HL-60 (cell line): ENCODE data around the gene KRT27.

Experiments used
- DNase-seq, 2 experiments: peaks; one replicate each; pipeline ENCODE4 v3.0.0-alpha.2; 2010 to 2020; ENCODE audit warnings: low read depth in 1 of 2, low spot score in 1 of 2
- H3K27ac ChIP-seq: fragments of 250-450 bp; sonication (Bioruptor Pico); replicated peaks from 2 replicates; pipeline ENCODE4 v1.5.1; 2020; ENCODE audit warnings: mild to moderate bottlenecking, moderate library complexity
- H3K27me3 ChIP-seq: fragments of 250-450 bp; sonication (Bioruptor Pico); 2 replicates; pipeline ENCODE4 v1.5.1; 2021; ENCODE audit warnings: mild to moderate bottlenecking, moderate library complexity; ENCODE audit not compliant: insufficient read depth, poor library complexity, severe bottlenecking
- H3K4me3 ChIP-seq: replicated peaks from 2 replicates; pipeline ENCODE4 v1.5.1; 2011; ENCODE audit warnings: mild to moderate bottlenecking, control low read depth, low read length; ENCODE audit not compliant: insufficient read depth
- GABPA ChIP-seq: IDR thresholded peaks from 2 replicates; pipeline ENCODE4 v1.6.1; 2012; ENCODE audit warnings: low read depth
- POLR2AphosphoS5 ChIP-seq: IDR thresholded peaks from 2 replicates; pipeline ENCODE4 v1.6.1; 2012; ENCODE audit warnings: low read depth
- SPI1 ChIP-seq: IDR thresholded peaks from 2 replicates; pipeline ENCODE4 v1.6.1; 2012; ENCODE audit warnings: low read depth, mild to moderate bottlenecking, borderline replicate concordance
- TF ChIP-seq, protein P1 (sequence below): IDR thresholded peaks from one replicate; pipeline ENCODE4 v1.5.1; 2011; ENCODE audit warnings: low read length, control low read depth, inconsistent platforms; ENCODE audit not compliant: insufficient read depth
- TF ChIP-seq, protein P2 (sequence below): IDR thresholded peaks from 2 replicates; pipeline ENCODE4 v1.6.1; 2012; ENCODE audit warnings: low read depth; ENCODE audit not compliant: insufficient replicate concordance

KRT27 gene

DNA sequence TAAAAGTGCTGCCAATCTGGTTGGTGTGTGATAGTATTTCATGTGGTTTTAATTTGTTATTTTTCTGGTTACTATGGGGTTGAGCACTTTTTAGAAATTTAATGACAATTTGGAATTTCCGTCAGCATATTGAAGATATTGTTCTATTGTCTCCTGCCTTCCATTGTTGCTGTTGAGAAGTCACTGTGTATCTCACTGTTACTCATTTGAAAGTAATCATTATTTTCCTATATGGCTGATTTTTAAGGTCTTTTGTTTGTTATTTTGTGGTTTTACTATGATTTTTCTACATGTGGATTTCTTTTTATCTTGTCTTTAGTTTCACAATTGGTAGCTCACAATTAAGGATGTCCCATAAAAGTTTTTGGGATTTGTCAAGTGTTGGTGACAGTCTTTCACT is 18.6 kb downstream of the KRT27 start:
- Histone ChIP-seq H3K4me3 (no peak overlapping the region), H3K27me3 (no peaks in the 10 kb centered on the region)
- TF ChIP-seq, protein P1, sequence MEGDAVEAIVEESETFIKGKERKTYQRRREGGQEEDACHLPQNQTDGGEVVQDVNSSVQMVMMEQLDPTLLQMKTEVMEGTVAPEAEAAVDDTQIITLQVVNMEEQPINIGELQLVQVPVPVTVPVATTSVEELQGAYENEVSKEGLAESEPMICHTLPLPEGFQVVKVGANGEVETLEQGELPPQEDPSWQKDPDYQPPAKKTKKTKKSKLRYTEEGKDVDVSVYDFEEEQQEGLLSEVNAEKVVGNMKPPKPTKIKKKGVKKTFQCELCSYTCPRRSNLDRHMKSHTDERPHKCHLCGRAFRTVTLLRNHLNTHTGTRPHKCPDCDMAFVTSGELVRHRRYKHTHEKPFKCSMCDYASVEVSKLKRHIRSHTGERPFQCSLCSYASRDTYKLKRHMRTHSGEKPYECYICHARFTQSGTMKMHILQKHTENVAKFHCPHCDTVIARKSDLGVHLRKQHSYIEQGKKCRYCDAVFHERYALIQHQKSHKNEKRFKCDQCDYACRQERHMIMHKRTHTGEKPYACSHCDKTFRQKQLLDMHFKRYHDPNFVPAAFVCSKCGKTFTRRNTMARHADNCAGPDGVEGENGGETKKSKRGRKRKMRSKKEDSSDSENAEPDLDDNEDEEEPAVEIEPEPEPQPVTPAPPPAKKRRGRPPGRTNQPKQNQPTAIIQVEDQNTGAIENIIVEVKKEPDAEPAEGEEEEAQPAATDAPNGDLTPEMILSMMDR = no peak
- no peak for TF ChIP-seq GABPA
- TF ChIP-seq SPI1 = no peak
- TF ChIP-seq, protein P2, sequence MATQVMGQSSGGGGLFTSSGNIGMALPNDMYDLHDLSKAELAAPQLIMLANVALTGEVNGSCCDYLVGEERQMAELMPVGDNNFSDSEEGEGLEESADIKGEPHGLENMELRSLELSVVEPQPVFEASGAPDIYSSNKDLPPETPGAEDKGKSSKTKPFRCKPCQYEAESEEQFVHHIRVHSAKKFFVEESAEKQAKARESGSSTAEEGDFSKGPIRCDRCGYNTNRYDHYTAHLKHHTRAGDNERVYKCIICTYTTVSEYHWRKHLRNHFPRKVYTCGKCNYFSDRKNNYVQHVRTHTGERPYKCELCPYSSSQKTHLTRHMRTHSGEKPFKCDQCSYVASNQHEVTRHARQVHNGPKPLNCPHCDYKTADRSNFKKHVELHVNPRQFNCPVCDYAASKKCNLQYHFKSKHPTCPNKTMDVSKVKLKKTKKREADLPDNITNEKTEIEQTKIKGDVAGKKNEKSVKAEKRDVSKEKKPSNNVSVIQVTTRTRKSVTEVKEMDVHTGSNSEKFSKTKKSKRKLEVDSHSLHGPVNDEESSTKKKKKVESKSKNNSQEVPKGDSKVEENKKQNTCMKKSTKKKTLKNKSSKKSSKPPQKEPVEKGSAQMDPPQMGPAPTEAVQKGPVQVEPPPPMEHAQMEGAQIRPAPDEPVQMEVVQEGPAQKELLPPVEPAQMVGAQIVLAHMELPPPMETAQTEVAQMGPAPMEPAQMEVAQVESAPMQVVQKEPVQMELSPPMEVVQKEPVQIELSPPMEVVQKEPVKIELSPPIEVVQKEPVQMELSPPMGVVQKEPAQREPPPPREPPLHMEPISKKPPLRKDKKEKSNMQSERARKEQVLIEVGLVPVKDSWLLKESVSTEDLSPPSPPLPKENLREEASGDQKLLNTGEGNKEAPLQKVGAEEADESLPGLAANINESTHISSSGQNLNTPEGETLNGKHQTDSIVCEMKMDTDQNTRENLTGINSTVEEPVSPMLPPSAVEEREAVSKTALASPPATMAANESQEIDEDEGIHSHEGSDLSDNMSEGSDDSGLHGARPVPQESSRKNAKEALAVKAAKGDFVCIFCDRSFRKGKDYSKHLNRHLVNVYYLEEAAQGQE = no peak
- TF ChIP-seq POLR2AphosphoS5 = no peak

DNA sequence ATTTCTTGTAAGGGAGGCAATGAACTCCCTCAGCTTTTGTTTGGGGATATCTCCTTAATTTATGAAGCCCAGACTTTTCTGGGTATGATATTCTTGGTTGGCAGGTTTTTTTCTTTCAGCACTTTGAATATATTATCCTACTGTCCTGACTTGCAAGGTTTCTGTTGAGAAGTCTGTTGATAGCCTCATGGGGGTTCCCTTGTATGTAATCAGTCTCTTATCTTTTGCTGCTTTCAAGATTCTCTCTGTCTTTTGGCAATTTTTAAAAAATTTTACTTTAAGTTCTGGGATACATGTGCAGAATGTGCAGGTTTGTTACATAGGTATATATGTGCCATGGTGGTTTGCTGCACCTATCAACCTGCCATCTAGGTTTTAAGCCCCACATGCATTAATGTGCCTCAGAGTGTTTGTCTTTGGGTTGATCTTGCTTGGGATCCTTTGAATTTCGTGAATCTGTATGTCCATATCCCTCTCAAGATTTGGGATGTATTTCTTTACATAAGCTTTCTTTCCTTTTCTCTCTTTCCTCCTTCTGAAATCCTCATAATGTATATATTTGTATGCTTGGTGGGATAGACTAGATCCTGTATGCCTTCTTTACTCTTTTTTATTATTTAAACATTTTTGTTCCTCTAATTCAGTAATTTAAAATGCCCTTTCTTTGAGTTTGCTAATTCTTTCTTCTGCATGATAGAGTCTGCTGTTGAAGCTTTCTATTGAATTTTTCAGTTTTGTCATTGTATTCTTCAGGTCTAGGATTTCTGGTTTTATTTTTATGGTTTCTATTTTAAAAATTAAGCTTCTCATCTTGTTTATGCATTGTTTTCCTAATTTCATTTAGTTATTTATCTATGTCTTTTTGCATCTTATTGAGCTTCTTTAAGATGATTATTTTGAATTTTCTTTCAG is 22.0 kb downstream of the KRT27 start:
- DNase-seq = no peak
- H3K27me3 ChIP-seq = no peaks in the 10 kb centered on the region
- no peak overlapping the region for H3K4me3 ChIP-seq
- TF ChIP-seq GABPA = no peak
- no peak for TF ChIP-seq SPI1
- TF ChIP-seq, protein P1 = no peak
- TF ChIP-seq POLR2AphosphoS5 = no peak
- TF ChIP-seq, protein P2 = no peak
- no peak overlapping the region for H3K27ac ChIP-seq

More for the DNA sequence above, 18.6 kb downstream of the KRT27 start:
- H3K27ac ChIP-seq = no peak overlapping the region
- no peak for DNase-seq

DNA sequence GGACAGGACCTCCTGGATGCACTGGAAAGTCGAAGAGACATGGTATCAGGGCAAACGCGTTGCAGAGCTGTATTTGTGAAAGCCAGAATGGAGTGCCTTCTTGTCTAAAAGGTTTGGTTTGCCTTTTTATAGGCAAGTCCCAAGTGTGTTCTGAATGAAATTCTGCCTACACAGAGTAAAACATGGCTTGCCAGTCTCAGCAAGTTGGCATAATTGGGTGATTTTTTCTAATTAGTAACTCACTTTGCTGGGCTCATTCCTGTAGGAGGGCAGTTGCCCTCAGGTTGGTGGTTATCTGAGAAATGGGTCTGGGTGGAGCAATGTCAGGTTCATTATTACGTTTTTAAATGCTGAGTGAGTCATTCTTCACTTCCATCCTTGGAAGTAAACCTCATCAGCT is 27.1 kb downstream of the KRT27 start, which contains the start of gene KRT25:
Gene KRT25 (minus strand): TSS at position 101 of the 400 bp plus-strand sequence. CDS start 60 bp downstream, at position 41.
- Histone ChIP-seq H3K27ac (no peak within 1 kb of the TSS), H3K4me3 (no peak within 1 kb of the TSS), H3K27me3 (peaks cover 4% of the 10 kb centered on the region)
- DNase-seq = no peak
- TF ChIP-seq, protein P2 = no peak
- TF ChIP-seq, protein P1 = no peak
- TF ChIP-seq GABPA (no peak), SPI1 (no peak)
